CD14-positive monocyte (primary cell): ENCODE data around the gene FRMD4A. TPM values are rescaled to one million over a fixed set of nuclear protein-coding genes. Genes with fewer than 3 reads are reported as not detected.

Experiments used
- DNase-seq, 3 donors: peaks; one replicate each; pipeline ENCODE4 v3.0.0-alpha.2; 2011 to 2022
- H2AFZ ChIP-seq: 2 replicates; pipeline ENCODE4 v1.6.0; 2012; ENCODE audit warnings: mild to moderate bottlenecking, low read depth, low read length, inconsistent platforms; ENCODE audit not compliant: insufficient read depth, poor library complexity, severe bottlenecking
- H3K27ac ChIP-seq, 2 donors: 1 replicate in 1 of 2; 2 replicates in 1 of 2; pipeline ENCODE4 v1.5.1; 2012 to 2013; ENCODE audit warnings: low read length in 2 of 2, control low read depth in 1 of 2, inconsistent platforms in 1 of 2, low read depth in 1 of 2, mild to moderate bottlenecking in 1 of 2
- H3K27me3 ChIP-seq, 2 donors: one replicate each; pipeline versions ENCODE4 v1.6.0 to v1.6.1; 2011 to 2013; ENCODE audit warnings: low read length in 2 of 2; ENCODE audit not compliant: control insufficient read depth in 2 of 2, insufficient read depth in 2 of 2
- H3K36me3 ChIP-seq, 2 donors: replicated peaks in 1 of 2; 1 replicate in 1 of 2; 2 replicates in 1 of 2; pipeline versions ENCODE4 v1.5.1 to v1.6.1; 2012 to 2013; ENCODE audit warnings: low read length in 2 of 2, control low read depth in 1 of 2, inconsistent platforms in 1 of 2, mild to moderate bottlenecking in 1 of 2; ENCODE audit not compliant: insufficient read depth in 2 of 2, control insufficient read depth in 1 of 2
- H3K4me1 ChIP-seq, 2 donors: 1 replicate in 1 of 2; 2 replicates in 1 of 2; pipeline versions ENCODE4 v1.5.1 to v1.6.1; 2012 to 2013; ENCODE audit warnings: low read length in 2 of 2, control low read depth in 1 of 2, inconsistent platforms in 1 of 2, mild to moderate bottlenecking in 1 of 2, moderate library complexity in 1 of 2; ENCODE audit not compliant: insufficient read depth in 2 of 2, control insufficient read depth in 1 of 2
- H3K4me2 ChIP-seq: replicated peaks from 2 replicates; pipeline ENCODE3; 2012; ENCODE audit warnings: low read length, moderate library complexity, mild to moderate bottlenecking; ENCODE audit not compliant: poor library complexity, severe bottlenecking; ENCODE audit errors: extremely low read depth
- H3K4me3 ChIP-seq, 3 experiments: fragments of 200-600 bp in 1 of 3; sonication (generic) in 1 of 3; replicated peaks in 1 of 3; 1 replicate in 2 of 3; 2 replicates in 1 of 3; pipeline ENCODE4 v1.5.1; 2011 to 2013; ENCODE audit warnings: low read length in 3 of 3, mild to moderate bottlenecking in 3 of 3, control low read depth in 2 of 3, low read depth in 2 of 3, inconsistent platforms in 1 of 3, moderate library complexity in 1 of 3
- H3K79me2 ChIP-seq: 2 replicates; pipeline ENCODE4 v1.6.0; 2012; ENCODE audit warnings: mild to moderate bottlenecking, control low read depth, inconsistent platforms, low read length, moderate library complexity; ENCODE audit not compliant: insufficient read depth
- H3K9ac ChIP-seq: 2 replicates; pipeline ENCODE4 v1.6.0; 2017; ENCODE audit warnings: low read length, mild to moderate bottlenecking; ENCODE audit not compliant: insufficient read depth, poor library complexity, severe bottlenecking
- H3K9me3 ChIP-seq, 2 donors: replicated peaks in 1 of 2; 1 replicate in 1 of 2; 2 replicates in 1 of 2; pipeline versions ENCODE4 v1.5.1 to v1.6.1; 2012 to 2013; ENCODE audit warnings: low read length in 2 of 2, control low read depth in 1 of 2; ENCODE audit not compliant: control insufficient read depth in 1 of 2, insufficient read depth in 1 of 2
- H4K20me1 ChIP-seq: 2 replicates; pipeline ENCODE4 v1.6.0; 2012; ENCODE audit warnings: mild to moderate bottlenecking, low read length, control low read depth, moderate library complexity; ENCODE audit not compliant: insufficient read depth
- H3K27ac Mint-ChIP-seq, 7 donors: one replicate each; pipeline ENCODE4 v1.8.0; 2020; ENCODE audit warnings: mild to moderate bottlenecking in 7 of 7, mixed read lengths in 7 of 7, moderate library complexity in 6 of 7, inconsistent platforms in 2 of 7
- H3K27me3 Mint-ChIP-seq, 3 donors: one replicate each; pipeline ENCODE4 v1.8.0; 2021 to 2022; ENCODE audit warnings: low read depth in 3 of 3, mild to moderate bottlenecking in 3 of 3, mixed read lengths in 3 of 3, moderate library complexity in 3 of 3, inconsistent platforms in 1 of 3
- H3K36me3 Mint-ChIP-seq, 2 donors: one replicate each; pipeline ENCODE4 v1.8.0; 2020; ENCODE audit warnings: mixed read lengths in 2 of 2, inconsistent platforms in 1 of 2, mild to moderate bottlenecking in 1 of 2
- H3K4me1 Mint-ChIP-seq: one replicate; pipeline ENCODE4 v1.8.0; 2020; ENCODE audit warnings: mild to moderate bottlenecking, mixed read lengths
- H3K4me3 Mint-ChIP-seq, 2 donors: one replicate each; pipeline ENCODE4 v1.8.0; 2020; ENCODE audit warnings: mild to moderate bottlenecking in 2 of 2, mixed read lengths in 2 of 2, moderate library complexity in 1 of 2
- H3K9me3 Mint-ChIP-seq, 7 donors: one replicate each; pipeline ENCODE4 v1.8.0; 2020 to 2022; ENCODE audit warnings: mixed read lengths in 7 of 7, mild to moderate bottlenecking in 6 of 7, moderate library complexity in 6 of 7, inconsistent platforms in 2 of 7
- CTCF ChIP-seq: fragments of 200-600 bp; IDR thresholded peaks from one replicate; pipeline ENCODE4 v1.8.0; 2022; ENCODE audit warnings: antibody characterized with exemption, mild to moderate bottlenecking
- WGBS: methylation state at CpG from one replicate; pipeline ENCODE4 v1.1.5; 2013; ENCODE audit warnings: missing lambda C conversion rate; ENCODE audit not compliant: insufficient coverage; 5-methylcytosine and 5-hydroxymethylcytosine counted together
- intact Hi-C, 2 donors: fragments of 100-400 bp; cut with micrococcal nuclease; formaldehyde crosslinking; loops; one replicate each; pipeline versions ENCODE4 v1.15.0 to v1.15.1; 2023
- polyA plus RNA-seq, 3 donors: library from polyadenylated mRNA; depleted of rRNA in 1 of 3; unstranded in 2 of 3; stranded (reverse) in 1 of 3; fragments of 300-500 nt in 2 of 3; fragments of >200 nt in 1 of 3; fragmentation: Illumina TruSeq in 2 of 3; gene quantifications; 1 replicate in 2 of 3; 2 replicates in 1 of 3; pipeline ENCODE4 v1.2.3, GENCODE V29; 2012 to 2021

The FRMD4A gene
- polyA plus RNA-seq, 3 donors, result 0.12 TPM; not detected in 2

- peaks cover 8 to 12% of the 10 kb centered on the region in 2 donors for H3K9me3 ChIP-seq
- H3K27ac ChIP-seq, result no peak overlapping the region
- no peaks in the 10 kb centered on the region for H3K36me3 ChIP-seq
- WGBS, result 100% methylated on average over 1 of the region's 4 CpGs
- no peaks in the 10 kb centered on the region for H3K79me2 ChIP-seq
- H3K4me3 Mint-ChIP-seq, result no peak overlapping the region
- DNase-seq, result no peak
- H3K27me3 Mint-ChIP-seq, result peaks cover 32 to 45% (median 39%) of the 10 kb centered on the region in 3 donors
- peaks cover 7% of the 10 kb centered on the region for H3K4me1 Mint-ChIP-seq
- H3K27ac Mint-ChIP-seq, result no peak overlapping the region
- H3K9ac ChIP-seq, result no peak overlapping the region
- no peaks in the 10 kb centered on the region for H4K20me1 ChIP-seq
- H3K9me3 Mint-ChIP-seq, result peaks cover under 1 to 13% (median 8%) of the 10 kb centered on the region in 7 donors
- TF ChIP-seq CTCF, result no peak
- intact Hi-C loops, result no loop called here
- no peaks in the 10 kb centered on the region for H3K4me1 ChIP-seq
- no peak overlapping the region for H3K4me3 ChIP-seq
- no peak overlapping the region for H2AFZ ChIP-seq
- no peak overlapping the region for H3K4me2 ChIP-seq
- peaks cover 19 to 36% of the 10 kb centered on the region in 2 donors for H3K27me3 ChIP-seq
- no peaks in the 10 kb centered on the region for H3K36me3 Mint-ChIP-seq
Measured at GRCh38 chr10:13845897-13846296, 484.8 kb downstream of the FRMD4A start.

GRCh38 chr10:13844651-13845050 is 486.1 kb downstream of the FRMD4A start:
- no peaks in the 10 kb centered on the region for H3K79me2 ChIP-seq
- Mint-ChIP-seq H3K4me1 (peaks cover 7% of the 10 kb centered on the region), H3K27me3 (peaks cover 32 to 45% (median 39%) of the 10 kb centered on the region in 3 donors), H3K27ac (no peak overlapping the region), H3K9me3 (peaks cover 5 to 25% (median 8%) of the 10 kb centered on the region in 7 donors), H3K4me3 (no peak overlapping the region), H3K36me3 (no peaks in the 10 kb centered on the region)
- peaks cover 9 to 15% of the 10 kb centered on the region in 2 donors for H3K9me3 ChIP-seq
- no peaks in the 10 kb centered on the region for H4K20me1 ChIP-seq
- peaks cover 19 to 36% of the 10 kb centered on the region in 2 donors for H3K27me3 ChIP-seq
- no peak overlapping the region for H3K9ac ChIP-seq
- TF ChIP-seq CTCF, result no peak
- H3K36me3 ChIP-seq, result no peaks in the 10 kb centered on the region
- no peak overlapping the region for H3K4me2 ChIP-seq
- H3K4me1 ChIP-seq, result no peaks in the 10 kb centered on the region
- H3K27ac ChIP-seq, result no peak overlapping the region
- no peak for DNase-seq
- WGBS, result 94% methylated on average over 5 of the region's 7 CpGs
- H2AFZ ChIP-seq, result no peak overlapping the region
- no peak overlapping the region for H3K4me3 ChIP-seq
- intact Hi-C loops, result no loop called here
